ENCODE data around the gene C1orf232. TPM values are rescaled to one million over a fixed set of nuclear protein-coding genes. Genes with fewer than 3 reads are reported as not detected.

Gene C1orf232
- total RNA-seq, 1 experiment from 2014 or later: not detected

DNA sequence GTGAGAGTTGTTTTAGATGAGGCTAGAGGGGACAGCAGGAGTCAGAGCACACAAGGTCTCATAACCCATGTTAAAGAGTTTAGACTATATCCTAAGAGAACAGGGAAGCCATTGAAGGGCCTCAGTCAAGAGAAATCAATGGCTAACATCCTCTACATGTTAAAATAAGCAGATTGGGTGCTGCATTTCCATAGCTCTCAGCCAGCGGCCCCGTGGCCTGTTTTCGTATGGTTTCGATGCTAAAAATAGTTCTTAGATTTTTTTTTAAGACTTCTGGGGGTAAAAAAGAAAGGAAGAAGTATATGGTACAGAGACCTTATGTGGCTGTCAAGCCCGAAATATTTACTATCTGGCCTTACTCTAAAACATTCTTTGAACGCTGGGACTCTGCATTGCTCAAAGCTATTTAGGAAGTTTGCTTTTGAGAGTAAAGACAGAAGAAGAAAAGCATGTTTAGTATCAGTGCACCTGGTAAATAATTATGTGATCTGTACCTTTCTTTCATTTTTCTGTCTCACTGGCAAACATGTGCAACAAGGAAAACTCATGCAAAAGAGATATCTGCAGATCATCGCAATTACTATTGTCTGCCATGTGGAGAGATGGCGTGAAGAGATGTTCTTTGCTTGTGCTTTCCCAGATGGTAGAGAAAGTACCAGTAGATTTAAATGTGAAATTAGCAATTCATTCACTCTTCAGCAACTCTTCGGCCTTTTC, 48.7 kb downstream of the C1orf232 start:
- H3K4me3 ChIP-seq: no peak overlapping the region
- H3K27me3 ChIP-seq: no peaks in the 10 kb centered on the region
- no peak for DNase-seq
- H3K9me3 ChIP-seq: no peaks in the 10 kb centered on the region
- H3K36me3 ChIP-seq: peaks cover 10% of the 10 kb centered on the region

DNA sequence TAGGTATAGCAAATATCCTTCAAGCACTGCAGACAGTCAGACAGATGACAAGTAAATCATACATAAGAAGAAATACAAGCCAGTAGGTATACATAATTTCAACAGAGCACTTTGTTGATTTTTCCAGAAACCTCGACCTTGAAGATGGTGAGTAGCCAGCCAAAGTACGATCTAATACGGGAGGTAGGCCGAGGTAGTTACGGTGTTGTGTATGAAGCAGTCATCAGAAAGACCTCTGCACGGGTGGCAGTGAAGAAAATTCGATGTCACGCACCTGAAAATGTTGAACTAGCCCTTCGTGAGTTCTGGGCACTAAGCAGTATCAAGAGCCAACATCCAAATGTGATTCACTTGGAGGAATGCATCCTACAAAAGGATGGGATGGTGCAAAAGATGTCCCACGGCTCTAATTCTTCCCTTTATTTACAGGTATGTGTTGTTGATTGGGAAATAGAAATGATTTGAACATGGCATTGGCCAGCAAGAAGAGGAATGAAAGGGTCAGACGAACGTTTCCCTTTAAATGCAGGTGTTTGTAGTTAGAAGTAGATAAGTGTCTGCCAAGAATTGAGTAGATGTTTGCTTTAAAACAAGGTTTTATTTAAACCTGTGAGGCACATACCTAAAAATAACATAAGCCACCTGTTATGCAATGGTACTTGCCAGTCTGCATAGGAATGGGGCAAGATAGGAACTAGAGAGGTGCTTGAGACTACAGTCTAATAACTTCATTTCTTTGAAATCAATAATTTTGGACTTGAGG, 54.4 kb downstream of the C1orf232 start:
- Histone ChIP-seq H3K4me3 (no peak overlapping the region), H3K27me3 (no peaks in the 10 kb centered on the region), H3K9me3 (no peaks in the 10 kb centered on the region), H3K36me3 (peaks cover 21% of the 10 kb centered on the region)
- DNase-seq: no peak

Other genes with a start within 250 kb of the C1orf232 start
- gene PAFAH2, start 170.9 kb downstream of the C1orf232 start, total RNA-seq (2014; rRNA removed; shearing (Covaris generic); ENCODE audit: low replicate concordance): 3.3 and 4.5 TPM in 2 replicates
- gene EXTL1, start 147.2 kb downstream of the C1orf232 start, total RNA-seq (2014; rRNA removed; shearing (Covaris generic); ENCODE audit: low replicate concordance): not detected in 2 replicates
- not detected in 2 replicates for gene SLC30A2, start 122.8 kb downstream of the C1orf232 start, total RNA-seq (2014; rRNA removed; shearing (Covaris generic); ENCODE audit: low replicate concordance)
- gene TRIM63, start 101.3 kb downstream of the C1orf232 start, total RNA-seq (2014; rRNA removed; shearing (Covaris generic); ENCODE audit: low replicate concordance): not detected in 2 replicates
- gene PDIK1L, start 57.1 kb downstream of the C1orf232 start, total RNA-seq (2014; rRNA removed; shearing (Covaris generic); ENCODE audit: low replicate concordance): 2.4 and 10.4 TPM in 2 replicates
- gene FAM110D, start 9.9 kb downstream of the C1orf232 start, total RNA-seq (2014; rRNA removed; shearing (Covaris generic); ENCODE audit: low replicate concordance): 0.07 TPM in 1 of 2 replicates, not detected in the other
- gene ZNF593, start 945 bp upstream of the C1orf232 start, total RNA-seq (2014; rRNA removed; shearing (Covaris generic); ENCODE audit: low replicate concordance): 27.8 and 45.7 TPM in 2 replicates
- gene ZNF593OS, start 2.9 kb upstream of the C1orf232 start, total RNA-seq (2014; rRNA removed; shearing (Covaris generic); ENCODE audit: low replicate concordance): not detected in 2 replicates
- gene CNKSR1, start 8.5 kb upstream of the C1orf232 start, total RNA-seq (2014; rRNA removed; shearing (Covaris generic); ENCODE audit: low replicate concordance): not detected in 2 replicates
- not detected in 2 replicates for gene CATSPER4, start 21.6 kb upstream of the C1orf232 start, total RNA-seq (2014; rRNA removed; shearing (Covaris generic); ENCODE audit: low replicate concordance)
- 13.3 and 13.9 TPM in 2 replicates for gene CEP85, start 65.2 kb upstream of the C1orf232 start, total RNA-seq (2014; rRNA removed; shearing (Covaris generic); ENCODE audit: low replicate concordance)
- 20.2 and 22.3 TPM in 2 replicates for gene SH3BGRL3, start 111.1 kb upstream of the C1orf232 start, total RNA-seq (2014; rRNA removed; shearing (Covaris generic); ENCODE audit: low replicate concordance)
- 3.9 and 6.1 TPM in 2 replicates for gene UBXN11, start 137.7 kb upstream of the C1orf232 start, total RNA-seq (2014; rRNA removed; shearing (Covaris generic); ENCODE audit: low replicate concordance)
- gene CD52, start 149.0 kb upstream of the C1orf232 start, total RNA-seq (2014; rRNA removed; shearing (Covaris generic); ENCODE audit: low replicate concordance): not detected in 2 replicates
- gene CRYBG2, start 185.2 kb upstream of the C1orf232 start, total RNA-seq (2014; rRNA removed; shearing (Covaris generic); ENCODE audit: low replicate concordance): not detected in 2 replicates
- not detected in 2 replicates for gene ZNF683, start 203.8 kb upstream of the C1orf232 start, total RNA-seq (2014; rRNA removed; shearing (Covaris generic); ENCODE audit: low replicate concordance)
- not detected in 2 replicates for gene LIN28A, start 241.9 kb upstream of the C1orf232 start, total RNA-seq (2014; rRNA removed; shearing (Covaris generic); ENCODE audit: low replicate concordance)

Data from MG63 (cell line).